Lower lobe of right lung (tissue), 2 donors: Measurements from ENCODE around the gene CASP4. TPM values are rescaled to one million over a fixed set of nuclear protein-coding genes. Genes with fewer than 3 reads are reported as not detected.

Experiments used
- ATAC-seq, 2 donors: fragments of 200-7000 bp; cut with Tn5 transposase; one replicate each; pipeline ENCODE4 v1.9.1; 2020 to 2022; ENCODE audit warnings: mild to moderate bottlenecking in 2 of 2, moderate library complexity in 2 of 2
- DNase-seq: peaks from one replicate; pipeline ENCODE4 v3.0.0-alpha.2; 2020
- H3K27ac ChIP-seq: fragments of 200-600 bp; one replicate; pipeline ENCODE4 v1.8.0; 2022
- H3K27me3 ChIP-seq: fragments of 200-600 bp; one replicate; pipeline ENCODE4 v1.8.0; 2022; ENCODE audit warnings: low read depth
- H3K36me3 ChIP-seq: fragments of 200-600 bp; one replicate; pipeline ENCODE4 v1.8.0; 2022; ENCODE audit warnings: mild to moderate bottlenecking
- H3K4me1 ChIP-seq: fragments of 200-600 bp; one replicate; pipeline ENCODE4 v1.8.0; 2022
- H3K4me3 ChIP-seq: fragments of 200-600 bp; one replicate; pipeline ENCODE4 v1.8.0; 2022; ENCODE audit warnings: mild to moderate bottlenecking
- H3K9me3 ChIP-seq: fragments of 200-600 bp; one replicate; pipeline ENCODE4 v1.8.0; 2022
- CTCF ChIP-seq: fragments of 200-600 bp; IDR thresholded peaks from one replicate; pipeline ENCODE4 v1.8.0; 2022; ENCODE audit warnings: antibody characterized with exemption, mild to moderate bottlenecking
- intact Hi-C: fragments of 100-400 bp; cut with DNase I; formaldehyde crosslinking; loops from one replicate; pipeline ENCODE4 v1.11.0; 2022
- total RNA-seq: library from RNA; stranded (reverse); fragmentation: NEBNext Ultra II Directional; extraction: Animal tissue kit (Norgen Biotek cat#: 25700); gene quantifications from one replicate; pipeline ENCODE4 v1.2.1, GENCODE V29; 2021
- donor health status: DM: no; HTN: yes; CAD: no; lungs with severe emphysema.

CASP4 gene
- total RNA-seq, 1 donor from 2014 or later = 113 TPM

- DNase-seq (no peak), ATAC-seq (no peak)
- Histone ChIP-seq H3K27me3 (no peaks in the 10 kb centered on the region), H3K4me1 (peaks cover 25% of the 10 kb centered on the region), H3K9me3 (no peaks in the 10 kb centered on the region), H3K4me3 (no peak overlapping the region), H3K27ac (no peak overlapping the region), H3K36me3 (peaks cover 27% of the 10 kb centered on the region)
- intact Hi-C loops = no loop called here
- TF ChIP-seq CTCF = no peak
Observed at GRCh38 chr11:104957280-104957679, 11.1 kb downstream of the CASP4 start.

GRCh38 chr11:104956528-104956927 is 11.8 kb downstream of the CASP4 start:
- peaks cover 34% of the 10 kb centered on the region for H3K36me3 ChIP-seq
- H3K27me3 ChIP-seq = no peaks in the 10 kb centered on the region
- intact Hi-C loops = no loop called here
- peaks cover 25% of the 10 kb centered on the region for H3K4me1 ChIP-seq
- peak; percentile 71 to 88 for ATAC-seq
- H3K27ac ChIP-seq = no peak overlapping the region
- TF ChIP-seq CTCF = no peak
- no peak for DNase-seq
- no peaks in the 10 kb centered on the region for H3K9me3 ChIP-seq
- no peak overlapping the region for H3K4me3 ChIP-seq

DNA sequence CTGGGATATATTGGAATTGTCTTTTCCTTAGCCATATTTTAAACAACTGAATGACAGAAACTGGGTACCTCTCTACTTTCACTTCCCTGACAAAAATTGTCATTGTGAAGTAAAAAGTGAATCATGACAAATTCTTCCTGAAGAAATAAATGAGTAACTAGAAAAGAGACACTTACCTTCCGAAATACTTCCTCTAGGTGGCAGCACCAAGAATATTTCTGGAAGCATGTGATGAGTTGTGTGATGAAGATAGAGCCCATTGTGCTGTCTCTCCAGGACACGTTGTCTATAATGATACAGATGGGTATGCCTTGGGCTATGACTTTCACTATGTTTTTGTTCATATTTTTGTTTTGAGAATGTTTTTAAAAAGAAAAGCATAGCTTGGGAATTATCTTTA is 21.5 kb downstream of the CASP4 start:
- intact Hi-C loops = no loop called here
- no peak overlapping the region for H3K4me3 ChIP-seq
- TF ChIP-seq CTCF = peak; percentile 65
- no peaks in the 10 kb centered on the region for H3K9me3 ChIP-seq
- no peak for DNase-seq
- H3K27me3 ChIP-seq = no peaks in the 10 kb centered on the region
- H3K27ac ChIP-seq = no peak overlapping the region
- peaks cover 98% of the 10 kb centered on the region for H3K36me3 ChIP-seq
- ATAC-seq = peak; percentile 58 to 80
- no peaks in the 10 kb centered on the region for H3K4me1 ChIP-seq

- H3K36me3 ChIP-seq = peaks cover 70% of the 10 kb centered on the region
- no peaks in the 10 kb centered on the region for H3K4me1 ChIP-seq
- intact Hi-C loops = no loop called here
- H3K27me3 ChIP-seq = no peaks in the 10 kb centered on the region
- ATAC-seq = no peak
- DNase-seq = no peak
- no peaks in the 10 kb centered on the region for H3K9me3 ChIP-seq
- no peak for TF ChIP-seq CTCF
- H3K27ac ChIP-seq = no peak overlapping the region
- no peak overlapping the region for H3K4me3 ChIP-seq
Observed at GRCh38 chr11:104944076-104944475, 24.3 kb downstream of the CASP4 start.

- no peak for DNase-seq
Observed at GRCh38 chr11:104943561-104943960, 24.8 kb downstream of the CASP4 start.

More at GRCh38 chr11:104943561-104943960, 24.8 kb downstream of the CASP4 start:
- Histone ChIP-seq H3K27me3 (no peaks in the 10 kb centered on the region), H3K27ac (no peak overlapping the region), H3K36me3 (peaks cover 65% of the 10 kb centered on the region), H3K4me1 (no peaks in the 10 kb centered on the region), H3K4me3 (no peak overlapping the region), H3K9me3 (no peaks in the 10 kb centered on the region)
- TF ChIP-seq CTCF = no peak
- ATAC-seq = no peak
- intact Hi-C loops = no loop called here
